HG02970 (cell line): ENCODE results near the gene IL1RAPL1.
A peak's percentile ranks its signal among the peaks of the same experiment; 100 is the strongest.
"Not testable (repeated sequence)": the region's sequence is repeated elsewhere in the genome, so short reads cannot be mapped to it uniquely, and the experiment has no call there.

Experiments
- ATAC-seq: cut with Tn5 transposase; IDR thresholded peaks from one replicate; pipeline ENCODE4 v1.9.1; 2021; ENCODE audit warnings: mild to moderate bottlenecking, moderate library complexity, moderate number of reproducible peaks; ENCODE audit not compliant: unreplicated experiment, low FRiP score

Gene IL1RAPL1

GRCh38 chrX:29359276-29359675 is 772.0 kb downstream of the IL1RAPL1 start:
- ATAC-seq = no peak

- not testable (repeated sequence) for ATAC-seq
These were observed 787.5 kb downstream of the IL1RAPL1 start for GRCh38 chrX:29374765-29375164.

GRCh38 chrX:29376584-29376983 is 789.3 kb downstream of the IL1RAPL1 start:
- no peak for ATAC-seq

GRCh38 chrX:29382811-29383210 is 795.6 kb downstream of the IL1RAPL1 start:
- ATAC-seq = no peak

- no peak for ATAC-seq
These were observed 801.3 kb downstream of the IL1RAPL1 start for GRCh38 chrX:29388509-29388908.

GRCh38 chrX:29397506-29397905 is 810.3 kb downstream of the IL1RAPL1 start:
- ATAC-seq = no peak

- no peak for ATAC-seq
These were observed 820.1 kb downstream of the IL1RAPL1 start for GRCh38 chrX:29407357-29407756.

GRCh38 chrX:29419774-29420553 is 832.7 kb downstream of the IL1RAPL1 start:
- ATAC-seq = no peak

- no peak for ATAC-seq
These were observed 834.8 kb downstream of the IL1RAPL1 start for GRCh38 chrX:29422034-29422433.

- no peak for ATAC-seq
These were observed 844.6 kb downstream of the IL1RAPL1 start for GRCh38 chrX:29431895-29432294.

- ATAC-seq = no peak
These were observed 845.3 kb downstream of the IL1RAPL1 start for GRCh38 chrX:29432534-29432933.

- ATAC-seq = no peak
These were observed 847.7 kb downstream of the IL1RAPL1 start for GRCh38 chrX:29434939-29435338.

GRCh38 chrX:29435396-29435795 is 848.1 kb downstream of the IL1RAPL1 start:
- ATAC-seq = no peak

- ATAC-seq = no peak
These were observed 860.6 kb downstream of the IL1RAPL1 start for GRCh38 chrX:29447867-29448266.

- ATAC-seq = no peak
These were observed 866.1 kb downstream of the IL1RAPL1 start for GRCh38 chrX:29453333-29453732.

GRCh38 chrX:29455702-29456101 is 868.5 kb downstream of the IL1RAPL1 start:
- no peak for ATAC-seq

- no peak for ATAC-seq
These were observed 873.8 kb downstream of the IL1RAPL1 start for GRCh38 chrX:29461039-29461438.

GRCh38 chrX:29466456-29466855 is 879.2 kb downstream of the IL1RAPL1 start:
- no peak for ATAC-seq

GRCh38 chrX:29468911-29469494 is 881.8 kb downstream of the IL1RAPL1 start:
- no peak for ATAC-seq

- no peak for ATAC-seq
These were observed 882.8 kb downstream of the IL1RAPL1 start for GRCh38 chrX:29470030-29470429.

GRCh38 chrX:29471829-29472228 is 884.6 kb downstream of the IL1RAPL1 start:
- no peak for ATAC-seq

GRCh38 chrX:29477878-29478277 is 890.6 kb downstream of the IL1RAPL1 start:
- peak; percentile 23 for ATAC-seq
